GM12878 (cell line): Measurements from ENCODE around the gene LIN54. TPM values are rescaled to one million over a fixed set of nuclear protein-coding genes. Genes with fewer than 3 reads are reported as not detected.

Experiments used
- ATAC-seq: fragments of 200-7000 bp; cut with Tn5 transposase; 3 replicates; pipeline ENCODE4 v1.9.1; 2020; ENCODE audit warnings: mild to moderate bottlenecking, moderate library complexity
- BruUV-seq: library from RNA; stranded (reverse); fragments of 400-500 nt; replicated peaks from 2 replicates; lab custom pipeline; 2021; lab: Mats Ljungman, UMichigan
- CTCF ChIA-PET: fragments of 300-600 bp; sonication (Branson Sonifier 250); formaldehyde crosslinking; extraction: SDS; loops from one replicate; lab custom pipeline; 2021; ENCODE audit warnings: inconsistent platforms; lab: Yijun Ruan, JAX
- POLR2A ChIA-PET: fragments of 350-600 bp; formaldehyde crosslinking; extraction: SDS; loops from one replicate; lab custom pipeline; 2021; ENCODE audit warnings: inconsistent platforms; lab: Charles Lee
- RAD21 ChIA-PET: fragments of 300-600 bp; sonication (Branson Sonifier 250); formaldehyde crosslinking; loops from one replicate; lab custom pipeline; 2023; ENCODE audit warnings: antibody characterized with exemption; ENCODE audit not compliant: unreplicated experiment; lab: Charles Lee
- SMC1A ChIA-PET: fragments of 300-600 bp; sonication (Branson Sonifier 250); formaldehyde crosslinking; loops from one replicate; lab custom pipeline; 2023; ENCODE audit not compliant: unreplicated experiment, uncharacterized antibody; lab: Charles Lee
- DNase-seq: peaks from one replicate; pipeline ENCODE4 v3.0.0-alpha.2; 2011; ENCODE audit warnings: low read depth, low spot score
- FAIRE-seq: peaks from 3 replicates; lab custom pipeline; 2011; peaks lifted over from hg19 to GRCh38; lab: Jason Lieb, UNC
- H2AFZ ChIP-seq: 2 replicates; pipeline ENCODE4 v1.6.0; 2011; ENCODE audit warnings: low read depth, low read length, control low read depth; ENCODE audit not compliant: control insufficient read depth
- H3K27ac ChIP-seq: 2 replicates; pipeline ENCODE4 v1.5.1; 2011; ENCODE audit warnings: control low read depth; ENCODE audit not compliant: control insufficient read depth, insufficient read depth
- H3K27me3 ChIP-seq, 2 experiments: replicated peaks in 1 of 2; 2 replicates each; pipeline versions ENCODE4 v1.6.0 to v1.6.1; 2011; ENCODE audit warnings: low read length in 1 of 2; ENCODE audit not compliant: control insufficient read depth in 2 of 2, insufficient read depth in 2 of 2
- H3K36me3 ChIP-seq, 2 experiments: 2 replicates each; pipeline ENCODE4 v1.5.1; 2011; ENCODE audit warnings: low read length in 1 of 2; ENCODE audit not compliant: control insufficient read depth in 2 of 2, insufficient read depth in 2 of 2
- H3K4me1 ChIP-seq: 2 replicates; pipeline ENCODE4 v1.6.1; 2011; ENCODE audit warnings: mild to moderate bottlenecking, low read length, moderate library complexity, mixed read lengths; ENCODE audit not compliant: control insufficient read depth, insufficient read depth
- H3K4me2 ChIP-seq: 2 replicates; pipeline ENCODE4 v1.6.0; 2011; ENCODE audit warnings: control low read depth; ENCODE audit not compliant: control insufficient read depth, insufficient read depth
- H3K4me3 ChIP-seq: fragments of 200-600 bp; sonication (generic); 2 replicates; pipeline ENCODE4 v1.5.1; 2016
- H3K79me2 ChIP-seq: 2 replicates; pipeline ENCODE4 v1.6.0; 2011; ENCODE audit warnings: low read length; ENCODE audit not compliant: control insufficient read depth, insufficient read depth
- H3K9ac ChIP-seq: 2 replicates; pipeline ENCODE4 v1.8.0; 2011; ENCODE audit warnings: low read length, control low read depth, mixed read lengths; ENCODE audit not compliant: control insufficient read depth, insufficient read depth
- H3K9me3 ChIP-seq: replicated peaks from 3 replicates; pipeline ENCODE4 v1.5.1; 2011; ENCODE audit warnings: mild to moderate bottlenecking, low read length; ENCODE audit not compliant: control insufficient read depth, insufficient read depth
- H4K20me1 ChIP-seq: 2 replicates; pipeline ENCODE4 v1.6.0; 2011; ENCODE audit not compliant: control insufficient read depth, insufficient read depth
- CHD2 ChIP-seq: IDR thresholded peaks from 2 replicates; pipeline ENCODE4 v1.6.1; 2011; ENCODE audit warnings: low read depth, low read length, improper control_type of control experiment, borderline replicate concordance
- SMAD5 ChIP-seq: IDR thresholded peaks from 2 replicates; pipeline ENCODE4 v1.6.1; 2016; ENCODE audit warnings: antibody characterized with exemption, low read depth
- WRNIP1 ChIP-seq: IDR thresholded peaks from 2 replicates; pipeline ENCODE4 v1.6.1; 2011; ENCODE audit warnings: low read depth, low read length, improper control_type of control experiment, borderline replicate concordance
- WGBS: methylation state at CpG from one replicate; pipeline ENCODE4 v1.1.6; 2016; ENCODE audit warnings: low lambda C conversion rate; ENCODE audit not compliant: insufficient replicate concordance, insufficient coverage; ENCODE audit errors: missing lambda C conversion rate; 5-methylcytosine and 5-hydroxymethylcytosine counted together
- in situ Hi-C: fragments of 300-500 bp; cut with MboI; formaldehyde crosslinking; loops from 9 replicates; pipeline ENCODE4 v1.14.3; 2018; ENCODE audit warnings: mixed read lengths
- intact Hi-C: fragments of 100-400 bp; cut with micrococcal nuclease; formaldehyde crosslinking; loops from one replicate; pipeline ENCODE4 v1.14.2; 2022; ENCODE audit not compliant: unreplicated experiment
- polyA plus RNA-seq, 11 experiments: library from polyadenylated mRNA; depleted of rRNA in 4 of 11; unstranded in 6 of 11; stranded (reverse) in 5 of 11; fragments of >200 nt; fragmentation: Nextera tagmentation in 4 of 11; fragmentation: Illumina TruSeq in 1 of 11; extraction: Ambion mirVana in 4 of 11; extraction: Trizol in 1 of 11; gene quantifications; 1 replicate in 1 of 11; 2 replicates in 10 of 11; pipeline versions ENCODE4 v1.2.1 to v1.2.3, GENCODE V29; 2011 to 2016; ENCODE audit warnings: inconsistent platforms in 2 of 11, missing spikeins in 2 of 11, low read depth in 1 of 11
- total RNA-seq, 4 experiments: library from RNA; depleted of rRNA in 3 of 4; stranded (reverse); fragments of >200 nt in 3 of 4; fragmentation: Illumina TruSeq in 1 of 4; extraction: Trizol in 1 of 4; gene quantifications; 2 replicates each; pipeline versions ENCODE4 v1.2.1 to v1.2.3, GENCODE V29; 2013 to 2021
- TF ChIP-seq, protein P1 (sequence below): fragments of 450-650 bp; IDR thresholded peaks from 2 replicates; pipeline ENCODE4 v1.6.1; 2016; ENCODE audit warnings: mild to moderate bottlenecking
- TF ChIP-seq, protein P2 (sequence below): IDR thresholded peaks from 2 replicates; pipeline ENCODE4 v1.6.1; 2012; ENCODE audit warnings: low read depth, low read length, improper control_type of control experiment

The LIN54 gene
- total and polyA plus RNA-seq, 10 of the 15 experiments (the other 5 are each of a cell fraction or from before 2014, with no cell fraction given): 1.5 to 20.4 (median 12.2) TPM

DNA sequence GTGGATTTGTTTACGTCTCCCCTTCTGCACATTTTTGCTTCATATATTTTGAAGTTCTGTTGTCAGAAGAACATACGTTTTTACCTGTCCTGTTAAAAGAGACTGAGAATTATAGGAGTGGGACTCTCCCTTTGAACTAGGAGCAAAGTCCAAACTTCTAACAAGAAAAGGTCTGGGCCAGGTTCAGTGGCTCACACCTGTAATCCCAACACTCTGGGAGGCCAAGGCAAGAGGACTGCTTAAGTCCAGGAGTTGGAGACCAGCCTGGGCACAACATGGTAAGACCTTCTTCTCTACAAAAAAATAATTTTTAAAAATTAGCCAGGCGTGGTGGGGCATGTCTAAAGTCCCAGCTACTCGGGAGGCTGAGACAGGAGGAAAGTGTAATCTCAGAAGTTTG is 15.8 kb downstream of the LIN54 start:
- no peak for FAIRE-seq
- H3K9me3 ChIP-seq: no peaks in the 10 kb centered on the region
- no peak overlapping the region for H3K4me3 ChIP-seq
- TF ChIP-seq, protein P1, sequence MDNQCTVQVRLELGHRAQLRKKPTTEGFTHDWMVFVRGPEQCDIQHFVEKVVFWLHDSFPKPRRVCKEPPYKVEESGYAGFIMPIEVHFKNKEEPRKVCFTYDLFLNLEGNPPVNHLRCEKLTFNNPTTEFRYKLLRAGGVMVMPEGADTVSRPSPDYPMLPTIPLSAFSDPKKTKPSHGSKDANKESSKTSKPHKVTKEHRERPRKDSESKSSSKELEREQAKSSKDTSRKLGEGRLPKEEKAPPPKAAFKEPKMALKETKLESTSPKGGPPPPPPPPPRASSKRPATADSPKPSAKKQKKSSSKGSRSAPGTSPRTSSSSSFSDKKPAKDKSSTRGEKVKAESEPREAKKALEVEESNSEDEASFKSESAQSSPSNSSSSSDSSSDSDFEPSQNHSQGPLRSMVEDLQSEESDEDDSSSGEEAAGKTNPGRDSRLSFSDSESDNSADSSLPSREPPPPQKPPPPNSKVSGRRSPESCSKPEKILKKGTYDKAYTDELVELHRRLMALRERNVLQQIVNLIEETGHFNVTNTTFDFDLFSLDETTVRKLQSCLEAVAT: no peak
- TF ChIP-seq, protein P2, sequence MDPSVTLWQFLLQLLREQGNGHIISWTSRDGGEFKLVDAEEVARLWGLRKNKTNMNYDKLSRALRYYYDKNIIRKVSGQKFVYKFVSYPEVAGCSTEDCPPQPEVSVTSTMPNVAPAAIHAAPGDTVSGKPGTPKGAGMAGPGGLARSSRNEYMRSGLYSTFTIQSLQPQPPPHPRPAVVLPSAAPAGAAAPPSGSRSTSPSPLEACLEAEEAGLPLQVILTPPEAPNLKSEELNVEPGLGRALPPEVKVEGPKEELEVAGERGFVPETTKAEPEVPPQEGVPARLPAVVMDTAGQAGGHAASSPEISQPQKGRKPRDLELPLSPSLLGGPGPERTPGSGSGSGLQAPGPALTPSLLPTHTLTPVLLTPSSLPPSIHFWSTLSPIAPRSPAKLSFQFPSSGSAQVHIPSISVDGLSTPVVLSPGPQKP: no peak
- no peak for TF ChIP-seq CHD2
- no peak for TF ChIP-seq SMAD5
- no peak for TF ChIP-seq WRNIP1
- TF ChIP-seq, all 136 proteins: peak for 0
- Histone ChIP-seq H3K27me3 (no peaks in the 10 kb centered on the region), H2AFZ (no peak overlapping the region), H3K79me2 (peaks cover 21% of the 10 kb centered on the region), H3K27ac (no peak overlapping the region), H3K36me3 (peaks cover 0 to 2% of the 10 kb centered on the region in 2 experiments; a peak in 2 of 4 replicates), H3K4me1 (no peaks in the 10 kb centered on the region; the same call in 1 of the 2 replicates), H4K20me1 (no peaks in the 10 kb centered on the region), H3K4me2 (no peak overlapping the region), H3K9ac (no peak overlapping the region)
- no peak for DNase-seq
- in situ Hi-C loops (no loop called here), intact Hi-C loops (no loop called here)
- BruUV-seq: no TSS peak
- no peak for ATAC-seq
- WGBS: 64% methylated on average over 4 of the region's 4 CpGs
- ChIA-PET POLR2A (interaction anchor here (0.6 kb wide), 1 partner anchor 112 kb away, joined by 3 read pairs; no protein-coding TSS in a partner anchor), SMC1A (interaction anchor here (0.8 to 2.1 kb wide), 4 partner anchors 9 to 88 kb away, joined by 3 to 6 read pairs (median 4); no protein-coding TSS in a partner anchor), RAD21 (no interaction called here), CTCF (no interaction called here)
